Endodermal cell (in vitro differentiated cells): ENCODE measurements around the gene RPS23. TPM values are rescaled to one million over a fixed set of nuclear protein-coding genes. Genes with fewer than 3 reads are reported as not detected.

Source experiments
- DNase-seq: peaks from one replicate; pipeline ENCODE4 v3.0.0-alpha.2; 2017
- H3K27ac ChIP-seq: 2 replicates; pipeline ENCODE4 v1.5.1; 2013; ENCODE audit warnings: mild to moderate bottlenecking, low read depth, low read length, moderate library complexity
- H3K27me3 ChIP-seq: 2 replicates; pipeline ENCODE4 v1.6.1; 2013; ENCODE audit warnings: mild to moderate bottlenecking, low read length, moderate library complexity; ENCODE audit not compliant: insufficient read depth, control insufficient read depth, poor library complexity, severe bottlenecking
- H3K36me3 ChIP-seq: 2 replicates; pipeline ENCODE4 v1.7.0; 2013; ENCODE audit warnings: mild to moderate bottlenecking, low read length, moderate library complexity; ENCODE audit not compliant: control insufficient read depth, insufficient read depth
- H3K4me1 ChIP-seq: one replicate; pipeline ENCODE4 v1.7.0; 2013; ENCODE audit warnings: low read length; ENCODE audit not compliant: control insufficient read depth, insufficient read depth
- H3K4me3 ChIP-seq: 2 replicates; pipeline ENCODE4 v1.5.1; 2013; ENCODE audit warnings: mild to moderate bottlenecking, low read length, moderate library complexity
- H3K9ac ChIP-seq: 2 replicates; pipeline ENCODE4 v1.6.1; 2013; ENCODE audit warnings: mild to moderate bottlenecking, low read length, moderate library complexity; ENCODE audit not compliant: poor library complexity, severe bottlenecking; ENCODE audit errors: extremely low read depth
- H3K9me3 ChIP-seq: 2 replicates; pipeline ENCODE4 v1.6.1; 2013; ENCODE audit warnings: mild to moderate bottlenecking, low read length, moderate library complexity; ENCODE audit not compliant: control insufficient read depth
- H3K27ac Mint-ChIP-seq: 2 replicates; pipeline ENCODE4 v1.8.0; 2020; ENCODE audit warnings: mixed read lengths
- H3K27me3 Mint-ChIP-seq: 2 replicates; pipeline ENCODE4 v1.8.0; 2021; ENCODE audit warnings: mild to moderate bottlenecking, mixed read lengths; ENCODE audit not compliant: insufficient read depth
- H3K36me3 Mint-ChIP-seq: 2 replicates; pipeline ENCODE4 v1.8.0; 2020; ENCODE audit warnings: low read depth, mixed read lengths
- H3K4me1 Mint-ChIP-seq: 2 replicates; pipeline ENCODE4 v1.8.0; 2020; ENCODE audit warnings: mixed read lengths
- H3K4me3 Mint-ChIP-seq: 2 replicates; pipeline ENCODE4 v1.8.0; 2020; ENCODE audit warnings: mild to moderate bottlenecking, moderate library complexity, mixed read lengths
- H3K9me3 Mint-ChIP-seq: 2 replicates; pipeline ENCODE4 v1.8.0; 2020; ENCODE audit warnings: mild to moderate bottlenecking, mixed read lengths
- WGBS, 2 experiments: methylation state at CpG; one replicate each; pipeline versions ENCODE4 v1.1.5 to v1.1.7; 2013; ENCODE audit warnings: missing lambda C conversion rate in 2 of 2, mixed read lengths in 1 of 2; ENCODE audit not compliant: insufficient coverage in 1 of 2, insufficient read length in 1 of 2; 5-methylcytosine and 5-hydroxymethylcytosine counted together
- long read RNA-seq, 4 experiments: library from polyadenylated mRNA in 2 of 4; library from RNA in 1 of 4; library from capped mRNA in 1 of 4; stranded (forward) in 3 of 4; unstranded in 1 of 4; transcript quantifications; one replicate each; pipeline ENCODE4 v2.0.0, GENCODE V29; 2020 to 2021; ENCODE audit warnings: inconsistent platforms in 1 of 4
- polyA plus RNA-seq, 2 experiments: library from polyadenylated mRNA; stranded (reverse); fragments of 50-300 nt; gene quantifications; one replicate each; pipeline ENCODE4 v1.2.3, GENCODE V29; 2013
- total RNA-seq, 2 donors: library from RNA; stranded (reverse); fragmentation: NEBNext Ultra II Directional in 1 of 2; extraction: Animal tissue kit (Norgen Biotek cat#: 25700) in 1 of 2; gene quantifications; 2 replicates in 1 of 2; 3 replicates in 1 of 2; pipeline ENCODE4 v1.2.1, GENCODE V29; 2021
- TF ChIP-seq, protein P1 (sequence below): fragments of 200-600 bp; sonication (generic); conservative IDR thresholded peaks from 2 replicates; pipeline ENCODE4 v1.5.0; 2021; ENCODE audit warnings: antibody characterized with exemption, mild to moderate bottlenecking

RPS23 gene
- total RNA-seq = 1,000 to 10,000 TPM; 2,365 to 2,370 TPM
- 2,700 TPM for polyA plus RNA-seq (2013, experiment 1 of 2)
- 2,427 TPM for polyA plus RNA-seq (2013, experiment 2 of 2)
- long read RNA-seq, experiment 1, transcript RPS23-203 (3 exons, 576 nt) = minor isoform, 360 of 1,008 reads
- long read RNA-seq, experiment 1, transcript RPS23-201 (4 exons, 3,437 nt) = major isoform, 567 of 1,008 reads
- long read RNA-seq, experiment 1, partial matches to known transcripts = 33 of 1,008 reads
- long read RNA-seq, experiment 1, other reads (novel, unspliced or antisense) = 47 of 1,008 reads
- long read RNA-seq, experiment 2, transcript RPS23-203 (3 exons, 576 nt) = minor isoform, 19 of 257 reads
- long read RNA-seq, experiment 2, transcript RPS23-201 (4 exons, 3,437 nt) = major isoform, 227 of 257 reads
- long read RNA-seq, experiment 2, partial matches to known transcripts = 1 of 257 reads
- long read RNA-seq, experiment 2, other reads (novel, unspliced or antisense) = 9 of 257 reads
- long read RNA-seq, experiment 3, transcript RPS23-203 (3 exons, 576 nt) = minor isoform, 15 of 480 reads
- long read RNA-seq, experiment 3, transcript RPS23-201 (4 exons, 3,437 nt) = major isoform, 447 of 480 reads
- long read RNA-seq, experiment 3, partial matches to known transcripts = 1 of 480 reads
- long read RNA-seq, experiment 3, other reads (novel, unspliced or antisense) = 16 of 480 reads
- long read RNA-seq, experiment 4, transcript RPS23-201 (4 exons, 3,437 nt) = major isoform, 42 of 62 reads
- long read RNA-seq, experiment 4, transcript RPS23-203 (3 exons, 576 nt) = minor isoform, 12 of 62 reads
- long read RNA-seq, experiment 4, partial matches to known transcripts = 1 of 62 reads
- long read RNA-seq, experiment 4, other reads (novel, unspliced or antisense) = 5 of 62 reads

DNA sequence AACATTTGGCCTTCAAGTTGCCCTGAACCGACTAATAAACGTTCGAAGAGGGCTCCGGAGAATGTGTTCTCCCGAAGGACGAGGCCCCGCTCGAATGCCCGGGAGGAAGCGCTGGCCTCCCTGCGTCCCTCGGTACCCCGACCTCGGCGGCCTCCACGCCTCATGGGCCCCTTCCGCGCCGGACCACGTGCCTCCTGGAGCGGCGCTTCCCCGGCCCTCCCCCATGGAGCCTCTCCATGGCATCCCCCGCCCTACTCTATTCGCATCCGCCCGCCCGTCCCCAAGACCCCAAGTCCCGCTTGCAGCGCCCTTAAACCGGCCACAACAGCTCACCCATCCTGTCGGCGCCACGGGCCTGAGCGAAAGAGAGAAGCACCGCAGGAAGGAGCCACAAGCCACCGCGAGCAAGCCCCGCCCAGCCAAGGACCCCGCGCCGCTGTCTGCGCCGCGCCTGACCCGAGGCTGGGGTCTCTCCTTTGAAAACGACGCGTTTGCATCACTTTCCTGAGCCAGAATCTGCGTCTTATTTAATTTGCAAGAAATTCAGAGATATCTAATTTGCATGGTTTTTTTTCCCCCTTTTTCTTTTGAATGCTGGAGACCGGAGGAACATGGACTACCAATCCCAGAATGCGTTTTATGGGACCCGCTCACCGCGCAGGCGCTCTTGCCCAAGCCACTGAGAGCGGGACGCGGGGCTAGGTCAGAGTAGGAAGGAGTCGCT is at the start of gene RPS23:
Gene RPS23, minus strand, starts transcription at position 368 of the 724 bp plus-strand sequence. Its CDS starts 31 bp downstream, at position 337.
- 0% methylated on average over 16 to 60 of the region's 60 CpGs for WGBS, 2 experiments
- no peaks in the 10 kb centered on the region for H3K27me3 Mint-ChIP-seq
- H3K36me3 Mint-ChIP-seq = peaks cover 39% of the 10 kb centered on the region
- H3K4me3 Mint-ChIP-seq = peak within 1 kb of the TSS; percentile 89
- Histone ChIP-seq H3K27ac (peak within 1 kb of the TSS; percentile 95), H3K27me3 (no peaks in the 10 kb centered on the region), H3K9ac (peak within 1 kb of the TSS; percentile 92), H3K36me3 (peaks cover 37% of the 10 kb centered on the region), H3K9me3 (no peaks in the 10 kb centered on the region), H3K4me1 (no peaks in the 10 kb centered on the region), H3K4me3 (peak within 1 kb of the TSS; percentile 89)
- peaks cover 11% of the 10 kb centered on the region for H3K4me1 Mint-ChIP-seq
- no peaks in the 10 kb centered on the region for H3K9me3 Mint-ChIP-seq
- DNase-seq = peak; percentile 94
- TF ChIP-seq, protein P1, sequence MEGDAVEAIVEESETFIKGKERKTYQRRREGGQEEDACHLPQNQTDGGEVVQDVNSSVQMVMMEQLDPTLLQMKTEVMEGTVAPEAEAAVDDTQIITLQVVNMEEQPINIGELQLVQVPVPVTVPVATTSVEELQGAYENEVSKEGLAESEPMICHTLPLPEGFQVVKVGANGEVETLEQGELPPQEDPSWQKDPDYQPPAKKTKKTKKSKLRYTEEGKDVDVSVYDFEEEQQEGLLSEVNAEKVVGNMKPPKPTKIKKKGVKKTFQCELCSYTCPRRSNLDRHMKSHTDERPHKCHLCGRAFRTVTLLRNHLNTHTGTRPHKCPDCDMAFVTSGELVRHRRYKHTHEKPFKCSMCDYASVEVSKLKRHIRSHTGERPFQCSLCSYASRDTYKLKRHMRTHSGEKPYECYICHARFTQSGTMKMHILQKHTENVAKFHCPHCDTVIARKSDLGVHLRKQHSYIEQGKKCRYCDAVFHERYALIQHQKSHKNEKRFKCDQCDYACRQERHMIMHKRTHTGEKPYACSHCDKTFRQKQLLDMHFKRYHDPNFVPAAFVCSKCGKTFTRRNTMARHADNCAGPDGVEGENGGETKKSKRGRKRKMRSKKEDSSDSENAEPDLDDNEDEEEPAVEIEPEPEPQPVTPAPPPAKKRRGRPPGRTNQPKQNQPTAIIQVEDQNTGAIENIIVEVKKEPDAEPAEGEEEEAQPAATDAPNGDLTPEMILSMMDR = no peak
- peak within 1 kb of the TSS; percentile 100 for H3K27ac Mint-ChIP-seq

DNA sequence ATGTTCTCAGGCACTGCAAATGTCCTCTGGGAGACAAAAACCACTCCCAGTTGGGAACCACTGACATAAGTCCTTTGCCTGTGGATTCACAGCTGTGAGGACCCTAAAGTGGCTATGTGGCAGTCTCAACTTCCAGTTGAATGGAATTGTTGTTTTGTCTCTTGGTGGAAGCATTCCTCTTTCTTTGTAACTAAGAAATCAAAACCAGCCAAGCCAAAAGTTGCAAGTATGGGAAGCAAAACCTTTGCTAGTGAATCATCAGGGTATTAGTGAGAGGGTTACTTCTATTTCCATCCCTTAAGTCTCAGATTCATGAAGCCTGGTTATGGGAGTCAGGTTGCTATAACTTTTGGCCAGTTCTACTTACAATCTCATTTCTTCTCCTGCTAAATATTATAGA is 49.8 kb upstream of the RPS23 start:
- Histone ChIP-seq H3K4me1 (no peaks in the 10 kb centered on the region), H3K9me3 (peaks cover 36% of the 10 kb centered on the region), H3K27me3 (peaks cover 32% of the 10 kb centered on the region), H3K36me3 (no peaks in the 10 kb centered on the region), H3K4me3 (no peak overlapping the region), H3K9ac (no peak overlapping the region), H3K27ac (no peak overlapping the region)
- Mint-ChIP-seq H3K4me3 (no peak overlapping the region), H3K4me1 (peaks cover 6% of the 10 kb centered on the region), H3K27me3 (peaks cover 95% of the 10 kb centered on the region), H3K27ac (no peak overlapping the region), H3K9me3 (peaks cover 35% of the 10 kb centered on the region), H3K36me3 (peaks cover 3% of the 10 kb centered on the region)
- no peak for DNase-seq
- TF ChIP-seq, protein P1 = no peak

DNA sequence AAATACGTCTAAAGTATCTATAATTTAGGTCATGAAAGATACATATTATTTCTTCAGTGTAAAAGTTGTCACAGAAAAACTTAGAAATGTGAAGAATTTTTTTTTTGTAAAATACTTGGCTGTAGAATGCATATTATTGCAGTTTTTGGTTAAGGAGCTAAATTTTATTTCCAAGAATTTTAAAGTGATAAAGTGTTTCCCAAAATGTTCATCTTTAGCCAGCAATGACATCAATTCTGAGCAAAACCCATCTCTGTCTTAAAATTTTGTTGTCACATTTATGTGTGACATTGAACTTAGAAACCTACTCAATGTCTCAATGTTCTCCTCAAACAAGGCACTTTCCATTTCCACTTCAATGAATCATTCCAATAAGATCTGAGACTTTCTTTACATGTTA is 47.8 kb upstream of the RPS23 start:
- Mint-ChIP-seq H3K27me3 (peaks cover 92% of the 10 kb centered on the region), H3K4me3 (no peak overlapping the region), H3K27ac (no peak overlapping the region), H3K36me3 (peaks cover 3% of the 10 kb centered on the region), H3K4me1 (peaks cover 16% of the 10 kb centered on the region), H3K9me3 (peaks cover 35% of the 10 kb centered on the region)
- no peak overlapping the region for H3K9ac ChIP-seq
- H3K27ac ChIP-seq = no peak overlapping the region
- no peak overlapping the region for H3K4me3 ChIP-seq
- TF ChIP-seq, protein P1 = no peak
- peaks cover 36% of the 10 kb centered on the region for H3K9me3 ChIP-seq
- H3K27me3 ChIP-seq = peaks cover 41% of the 10 kb centered on the region
- no peaks in the 10 kb centered on the region for H3K36me3 ChIP-seq
- H3K4me1 ChIP-seq = no peaks in the 10 kb centered on the region
- DNase-seq = no peak
- no CpG with 5 or more reads among the region's 1 CpG for WGBS, 2 experiments
